Neural progenitor cell (in vitro differentiated cells): ENCODE results near the gene PARP6. TPM values are rescaled to one million over a fixed set of nuclear protein-coding genes. Genes with fewer than 3 reads are reported as not detected.

Experiments
- DNase-seq: peaks from one replicate; pipeline ENCODE4 v3.0.0-alpha.2; 2016; ENCODE audit warnings: low spot score
- H2AFZ ChIP-seq: fragments of 200-600 bp; sonication (generic); replicated peaks from 2 replicates; pipeline ENCODE4 v1.6.1; 2016; ENCODE audit warnings: antibody characterized with exemption
- H3F3A ChIP-seq: fragments of 200-600 bp; sonication (generic); 2 replicates; pipeline ENCODE4 v1.6.1; 2016; ENCODE audit warnings: antibody characterized with exemption, low read depth
- H3K27ac ChIP-seq: fragments of 200-600 bp; sonication (generic); 2 replicates; pipeline ENCODE4 v1.5.1; 2016; ENCODE audit warnings: mild to moderate bottlenecking
- H3K27me3 ChIP-seq: fragments of 200-600 bp; sonication (generic); 2 replicates; pipeline ENCODE4 v1.6.1; 2016; ENCODE audit warnings: mild to moderate bottlenecking, moderate library complexity
- H3K36me3 ChIP-seq: fragments of 200-600 bp; sonication (generic); 2 replicates; pipeline ENCODE4 v1.5.1; 2016
- H3K4me1 ChIP-seq: fragments of 200-600 bp; sonication (generic); 2 replicates; pipeline ENCODE4 v1.6.1; 2016; ENCODE audit warnings: mixed run types
- H3K4me2 ChIP-seq: fragments of 200-600 bp; sonication (generic); 2 replicates; pipeline ENCODE4 v1.6.1; 2016
- H3K4me3 ChIP-seq: fragments of 200-600 bp; sonication (generic); 2 replicates; pipeline ENCODE4 v1.5.1; 2016
- H3K79me2 ChIP-seq: fragments of 200-600 bp; sonication (generic); 2 replicates; pipeline ENCODE4 v1.6.1; 2016; ENCODE audit warnings: low read depth
- H3K9ac ChIP-seq: fragments of 200-600 bp; sonication (generic); 2 replicates; pipeline ENCODE4 v1.6.1; 2016
- H3K9me3 ChIP-seq: fragments of 200-600 bp; sonication (generic); 2 replicates; pipeline ENCODE4 v1.5.1; 2016; ENCODE audit warnings: low read depth
- H4K20me1 ChIP-seq: fragments of 200-600 bp; sonication (generic); 2 replicates; pipeline ENCODE4 v1.6.1; 2016; ENCODE audit warnings: low read depth
- H3K27ac Mint-ChIP-seq: 3 replicates; pipeline ENCODE4 v1.8.0; 2021; ENCODE audit warnings: mixed read lengths
- H3K27me3 Mint-ChIP-seq: 2 replicates; pipeline ENCODE4 v1.8.0; 2022; ENCODE audit warnings: low read depth, mild to moderate bottlenecking, inconsistent platforms, moderate library complexity, mixed read lengths; ENCODE audit not compliant: insufficient read depth
- H3K36me3 Mint-ChIP-seq: 3 replicates; pipeline ENCODE4 v1.8.0; 2021; ENCODE audit warnings: mixed read lengths
- H3K4me1 Mint-ChIP-seq: 3 replicates; pipeline ENCODE4 v1.8.0; 2021; ENCODE audit warnings: mixed read lengths
- H3K4me3 Mint-ChIP-seq: 3 replicates; pipeline ENCODE4 v1.8.0; 2021; ENCODE audit warnings: mild to moderate bottlenecking, moderate library complexity, mixed read lengths
- H3K9me3 Mint-ChIP-seq: 3 replicates; pipeline ENCODE4 v1.8.0; 2020; ENCODE audit warnings: mixed read lengths
- EZH2 ChIP-seq: fragments of 200-600 bp; sonication (generic); IDR thresholded peaks from 2 replicates; pipeline ENCODE4 v1.6.1; 2017; ENCODE audit warnings: antibody characterized with exemption, mild to moderate bottlenecking, moderate library complexity
- EZH2phosphoT487 ChIP-seq: fragments of 200-600 bp; sonication (generic); IDR thresholded peaks from 2 replicates; pipeline ENCODE4 v1.6.1; 2017; ENCODE audit warnings: antibody characterized with exemption
- total RNA-seq: library from RNA; depleted of rRNA; stranded (reverse); fragments of >200 nt; gene quantifications from 2 replicates; pipeline ENCODE4 v1.2.3, GENCODE V29; 2015; ENCODE audit warnings: low replicate concordance
- TF ChIP-seq, protein P1 (sequence below): fragments of 200-600 bp; sonication (generic); IDR thresholded peaks from 2 replicates; pipeline ENCODE4 v1.5.1; 2017; ENCODE audit warnings: antibody characterized with exemption, mild to moderate bottlenecking

The PARP6 gene
- total RNA-seq, 1 donor from 2014 or later = 38.6 TPM

- Mint-ChIP-seq H3K4me3 (no peak overlapping the region), H3K36me3 (peaks cover 14% of the 10 kb centered on the region), H3K9me3 (no peaks in the 10 kb centered on the region), H3K4me1 (peaks cover 28% of the 10 kb centered on the region), H3K27me3 (peaks cover 3% of the 10 kb centered on the region), H3K27ac (no peak overlapping the region)
- H3K4me2 ChIP-seq = no peak overlapping the region
- peaks cover 15% of the 10 kb centered on the region for H3F3A ChIP-seq
- TF ChIP-seq EZH2phosphoT487 = no peak
- TF ChIP-seq, protein P1, sequence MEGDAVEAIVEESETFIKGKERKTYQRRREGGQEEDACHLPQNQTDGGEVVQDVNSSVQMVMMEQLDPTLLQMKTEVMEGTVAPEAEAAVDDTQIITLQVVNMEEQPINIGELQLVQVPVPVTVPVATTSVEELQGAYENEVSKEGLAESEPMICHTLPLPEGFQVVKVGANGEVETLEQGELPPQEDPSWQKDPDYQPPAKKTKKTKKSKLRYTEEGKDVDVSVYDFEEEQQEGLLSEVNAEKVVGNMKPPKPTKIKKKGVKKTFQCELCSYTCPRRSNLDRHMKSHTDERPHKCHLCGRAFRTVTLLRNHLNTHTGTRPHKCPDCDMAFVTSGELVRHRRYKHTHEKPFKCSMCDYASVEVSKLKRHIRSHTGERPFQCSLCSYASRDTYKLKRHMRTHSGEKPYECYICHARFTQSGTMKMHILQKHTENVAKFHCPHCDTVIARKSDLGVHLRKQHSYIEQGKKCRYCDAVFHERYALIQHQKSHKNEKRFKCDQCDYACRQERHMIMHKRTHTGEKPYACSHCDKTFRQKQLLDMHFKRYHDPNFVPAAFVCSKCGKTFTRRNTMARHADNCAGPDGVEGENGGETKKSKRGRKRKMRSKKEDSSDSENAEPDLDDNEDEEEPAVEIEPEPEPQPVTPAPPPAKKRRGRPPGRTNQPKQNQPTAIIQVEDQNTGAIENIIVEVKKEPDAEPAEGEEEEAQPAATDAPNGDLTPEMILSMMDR = no peak
- H3K4me3 ChIP-seq = no peak overlapping the region
- no peak overlapping the region for H2AFZ ChIP-seq
- H3K9ac ChIP-seq = no peak overlapping the region
- no peaks in the 10 kb centered on the region for H3K9me3 ChIP-seq
- peaks cover 10% of the 10 kb centered on the region for H3K4me1 ChIP-seq
- DNase-seq = no peak
- H4K20me1 ChIP-seq = peaks cover 48% of the 10 kb centered on the region
- no peaks in the 10 kb centered on the region for H3K79me2 ChIP-seq
- H3K36me3 ChIP-seq = peaks cover 11% of the 10 kb centered on the region
- H3K27ac ChIP-seq = no peak overlapping the region
- peaks cover 100% of the 10 kb centered on the region for H3K27me3 ChIP-seq
Observed at GRCh38 chr15:72237029-72237852, 35.1 kb downstream of the PARP6 start.

DNA sequence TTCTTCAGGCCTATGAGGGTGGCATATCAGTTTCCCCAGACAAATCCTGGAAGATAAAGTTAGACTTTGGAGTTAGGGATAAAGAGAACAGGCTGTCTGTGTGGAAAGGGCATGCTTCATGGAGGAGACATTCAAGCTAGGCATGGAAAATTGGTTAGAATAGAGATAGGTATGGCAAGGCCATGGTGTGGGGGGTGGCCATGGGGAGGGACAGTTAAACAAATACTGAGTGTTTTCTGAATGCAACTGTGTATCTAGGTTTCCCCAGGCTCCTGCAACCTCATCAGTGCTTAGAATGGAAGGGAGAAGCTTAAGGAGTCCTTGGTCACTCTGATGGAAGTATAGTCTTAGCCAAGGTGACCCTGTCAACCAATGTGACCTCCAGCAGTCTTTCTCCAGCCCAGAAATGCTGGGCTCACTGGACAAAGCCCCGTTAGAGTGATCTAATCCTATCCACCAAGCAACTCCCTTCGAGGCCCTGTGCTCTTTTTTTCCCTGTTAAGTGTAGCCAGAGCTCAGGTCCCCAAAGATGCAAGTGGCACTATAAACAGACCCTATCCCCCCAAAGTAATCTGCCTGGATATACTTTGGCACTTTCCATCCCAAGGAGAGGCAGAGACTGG lies 35.9 kb downstream of the PARP6 start:
- no peak overlapping the region for H3K4me2 ChIP-seq
- DNase-seq = no peak
- no peak overlapping the region for H3K27ac Mint-ChIP-seq
- peaks cover 97% of the 10 kb centered on the region for H3K27me3 ChIP-seq
- H3K9me3 Mint-ChIP-seq = no peaks in the 10 kb centered on the region
- peaks cover 3% of the 10 kb centered on the region for H3K27me3 Mint-ChIP-seq
- H3K4me3 ChIP-seq = no peak overlapping the region
- H3K4me1 Mint-ChIP-seq = peaks cover 28% of the 10 kb centered on the region
- H3K4me3 Mint-ChIP-seq = no peak overlapping the region
- H2AFZ ChIP-seq = no peak overlapping the region
- TF ChIP-seq, protein P1 = no peak
- no peak for TF ChIP-seq EZH2phosphoT487
- TF ChIP-seq EZH2 = no peak
- no peak overlapping the region for H3K9ac ChIP-seq
- H3K4me1 ChIP-seq = peaks cover 9% of the 10 kb centered on the region
- no peaks in the 10 kb centered on the region for H3K79me2 ChIP-seq
- no peak overlapping the region for H3K27ac ChIP-seq
- H3F3A ChIP-seq = peaks cover 18% of the 10 kb centered on the region
- H3K9me3 ChIP-seq = no peaks in the 10 kb centered on the region
- peaks cover 7% of the 10 kb centered on the region for H3K36me3 ChIP-seq
- H3K36me3 Mint-ChIP-seq = peaks cover 11% of the 10 kb centered on the region
- H4K20me1 ChIP-seq = peaks cover 44% of the 10 kb centered on the region

GRCh38 chr15:72235298-72235697 lies 37.1 kb downstream of the PARP6 start:
- H3K36me3 ChIP-seq = no peaks in the 10 kb centered on the region
- no peak overlapping the region for H3K4me2 ChIP-seq
- no peak overlapping the region for H3K4me3 Mint-ChIP-seq
- peaks cover 85% of the 10 kb centered on the region for H3K27me3 ChIP-seq
- H3K27ac ChIP-seq = no peak overlapping the region
- TF ChIP-seq, protein P1 = no peak
- TF ChIP-seq EZH2 = no peak
- TF ChIP-seq EZH2phosphoT487 = no peak
- no peak overlapping the region for H2AFZ ChIP-seq
- peaks cover 9% of the 10 kb centered on the region for H3K4me1 ChIP-seq
- DNase-seq = no peak
- H3K9ac ChIP-seq = no peak overlapping the region
- peaks cover 6% of the 10 kb centered on the region for H3K79me2 ChIP-seq
- H3K9me3 Mint-ChIP-seq = no peaks in the 10 kb centered on the region
- H3K9me3 ChIP-seq = no peaks in the 10 kb centered on the region
- H3K4me3 ChIP-seq = no peak overlapping the region
- peaks cover 26% of the 10 kb centered on the region for H3K4me1 Mint-ChIP-seq
- peaks cover 32% of the 10 kb centered on the region for H4K20me1 ChIP-seq
- H3K27me3 Mint-ChIP-seq = peaks cover 5% of the 10 kb centered on the region
- H3F3A ChIP-seq = peaks cover 26% of the 10 kb centered on the region
- no peak overlapping the region for H3K27ac Mint-ChIP-seq
- H3K36me3 Mint-ChIP-seq = no peaks in the 10 kb centered on the region
